Stimulated activated CD4-positive, alpha-beta T cell treated with anti-CD3 and anti-CD28 coated beads, Interleukin-2, amount 100 ng/mL, for 48 hours (primary cell): ENCODE data around the gene COL28A1.

Experiments used
- DNase-seq, 2 donors: peaks; one replicate each; pipeline ENCODE4 v3.0.0-alpha.2; 2020

COL28A1 gene

DNA sequence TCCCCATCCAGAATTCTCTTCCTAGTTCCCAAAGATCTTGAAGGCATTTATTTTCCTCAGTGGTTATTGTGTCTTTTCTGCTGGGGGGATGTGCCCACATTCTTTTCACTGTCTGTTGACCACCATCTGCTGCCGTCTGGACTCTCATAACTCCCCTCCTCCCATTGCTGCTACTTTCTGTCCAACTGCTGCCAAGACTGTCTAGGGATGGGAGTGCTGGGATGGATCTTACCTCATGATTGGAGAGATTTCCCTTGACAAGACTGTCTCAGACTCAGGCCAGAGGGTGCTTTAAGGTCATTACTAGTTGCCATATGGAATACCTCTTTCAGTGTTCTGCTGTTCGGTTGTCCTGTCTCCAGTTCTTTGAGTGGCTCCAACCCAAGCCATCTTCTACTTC lies 211.8 kb downstream of the COL28A1 start:
- no peak for DNase-seq

DNA sequence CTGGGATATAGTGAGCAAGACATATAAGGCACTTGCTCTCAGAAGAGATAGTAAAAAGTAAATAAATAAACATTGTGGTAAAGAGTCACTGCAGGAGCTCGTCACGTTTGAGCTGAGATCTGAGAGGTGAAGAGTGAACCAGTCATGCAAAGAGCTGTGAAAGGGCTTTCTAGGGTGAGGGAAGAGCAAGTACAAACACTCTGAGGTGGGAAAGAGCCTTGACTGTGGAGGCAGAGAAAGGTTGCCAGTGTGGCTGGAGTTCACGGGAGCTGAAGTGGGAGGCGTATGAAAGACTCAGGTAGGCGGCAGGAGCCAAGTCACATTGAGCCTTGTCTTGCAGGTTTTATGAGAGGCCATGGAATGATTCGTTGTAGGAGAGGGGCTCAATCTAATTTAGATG lies 212.3 kb downstream of the COL28A1 start:
- no peak for DNase-seq

DNA sequence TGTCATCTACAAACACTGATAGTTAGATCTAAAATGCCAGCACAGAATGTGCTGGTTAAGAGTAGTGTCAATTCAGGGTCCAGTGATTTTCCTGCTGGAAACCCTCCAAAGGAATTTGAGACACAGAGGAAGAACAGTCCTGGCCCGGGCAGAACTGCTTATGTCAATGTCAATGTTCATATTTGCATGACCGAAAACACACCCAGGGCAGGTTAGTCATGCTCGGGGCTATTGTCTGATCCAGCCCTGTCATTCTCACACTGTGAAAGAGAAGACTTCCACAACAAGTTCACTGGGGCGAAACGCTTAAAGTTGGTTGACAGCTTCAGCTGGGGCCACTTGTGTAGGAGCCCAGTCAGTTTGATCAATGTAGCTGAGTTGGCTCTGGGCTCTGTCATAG lies 214.0 kb downstream of the COL28A1 start:
- no peak for DNase-seq

DNA sequence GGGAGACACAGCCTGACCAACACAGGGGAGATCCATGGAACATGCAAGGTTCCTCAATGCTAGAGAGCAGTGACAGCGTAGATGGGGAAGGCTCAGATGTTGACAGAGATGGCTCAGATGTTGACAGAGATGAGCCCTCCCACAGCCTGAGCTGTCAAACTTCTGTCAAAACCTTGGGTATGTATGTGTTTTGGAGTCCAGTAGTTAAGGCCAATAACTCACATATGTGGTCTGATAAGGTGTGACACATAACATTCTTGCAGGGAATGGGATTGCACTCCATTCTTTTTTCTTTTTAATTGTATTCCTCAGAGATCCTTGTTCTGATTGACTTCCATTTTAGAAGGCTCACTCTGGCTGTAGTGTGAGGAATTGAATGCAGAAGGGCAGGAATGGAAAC lies 217.1 kb downstream of the COL28A1 start:
- no peak for DNase-seq

DNA sequence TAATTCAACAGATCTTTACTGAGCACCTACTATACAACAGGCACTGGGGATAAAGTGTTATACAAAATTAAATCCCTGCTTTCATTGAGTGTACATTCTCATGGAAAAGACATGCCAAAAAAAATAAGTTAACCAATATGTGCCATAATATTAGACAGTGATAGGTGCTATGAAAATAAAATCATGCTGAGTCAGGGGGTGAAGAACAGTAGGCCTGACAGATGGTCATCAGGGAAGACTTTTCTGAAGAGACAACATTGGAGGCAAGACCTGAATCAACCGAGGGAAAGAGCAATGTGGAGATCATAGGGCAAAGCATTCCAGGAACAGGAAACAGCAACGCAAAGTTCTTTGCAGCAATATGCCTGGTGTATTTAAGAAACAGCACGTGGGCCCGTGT lies 217.8 kb downstream of the COL28A1 start:
- no peak for DNase-seq

DNA sequence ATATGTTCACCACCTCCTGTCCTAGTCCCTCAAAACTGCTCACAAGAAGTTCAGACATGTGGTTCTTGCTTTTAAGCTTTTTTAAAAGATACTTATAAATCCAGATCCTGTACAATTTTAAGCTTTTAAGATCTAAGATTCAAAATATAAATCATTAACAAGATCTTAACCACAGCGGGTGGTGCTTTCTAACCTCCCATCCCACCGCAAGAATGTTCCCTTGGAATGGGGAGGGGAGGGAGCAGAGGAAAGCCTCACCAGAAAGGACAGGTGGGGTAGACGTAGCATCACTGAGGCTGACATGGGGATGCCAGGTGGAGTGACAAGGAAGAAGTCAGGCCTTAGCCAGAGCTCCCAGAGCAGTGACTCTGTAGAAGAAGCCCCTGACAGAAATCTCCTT lies 219.8 kb downstream of the COL28A1 start:
- DNase-seq: no peak

DNA sequence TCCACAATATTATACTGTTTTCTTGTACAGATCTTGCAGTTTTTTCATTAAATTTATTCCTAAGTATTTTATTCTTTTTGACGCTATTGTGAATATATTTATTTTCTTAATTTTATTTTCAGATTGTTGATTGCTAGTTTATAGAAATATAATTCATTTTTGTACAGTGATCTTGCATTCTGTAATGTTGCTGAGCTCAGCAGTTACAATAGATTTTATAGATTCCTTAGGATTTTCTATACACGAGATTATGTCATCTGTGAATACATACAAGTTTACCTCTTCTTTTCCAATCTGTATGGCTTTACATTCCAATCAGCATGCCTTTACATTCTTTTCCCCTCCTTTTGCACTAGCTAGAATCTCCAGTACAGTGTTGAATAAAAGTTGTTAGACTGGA lies 223.3 kb downstream of the COL28A1 start:
- no peak for DNase-seq

DNA sequence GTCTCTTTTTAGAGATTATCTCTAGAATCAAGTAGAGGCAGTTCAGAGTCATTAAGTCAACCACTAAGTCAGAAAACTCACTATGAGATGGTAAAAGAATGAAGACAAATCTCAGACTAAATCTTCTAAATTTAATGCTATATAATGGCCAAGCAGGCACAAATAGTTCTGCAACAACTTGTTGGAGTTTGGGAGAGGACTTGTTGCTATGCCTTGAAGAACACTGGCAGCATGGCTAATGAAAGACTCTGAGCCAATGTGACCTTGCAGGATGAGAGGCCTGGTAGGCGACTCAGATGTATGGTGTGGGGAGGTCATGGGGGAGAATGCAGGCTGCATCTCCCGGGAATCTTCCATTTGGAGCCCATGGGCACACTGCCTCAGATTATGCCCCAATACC lies 224.7 kb downstream of the COL28A1 start:
- DNase-seq: no peak

DNA sequence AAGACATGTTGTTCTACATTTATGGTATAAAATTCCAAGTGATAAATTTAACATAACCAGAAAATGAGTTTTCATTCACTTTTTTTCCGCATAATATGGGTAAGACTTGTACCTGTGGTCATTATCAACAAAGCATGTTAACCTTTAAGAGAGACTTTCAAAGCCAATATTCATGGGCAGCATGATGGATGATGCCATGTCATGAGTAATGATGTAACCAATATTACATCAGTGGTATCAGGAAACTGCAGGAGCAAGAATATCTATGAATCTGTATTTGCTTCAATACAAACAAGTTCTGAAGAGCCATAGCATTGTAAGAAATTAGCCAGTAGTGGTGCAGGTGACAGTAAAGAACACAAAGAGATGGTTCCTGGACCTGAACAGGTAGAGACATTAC lies 226.5 kb downstream of the COL28A1 start:
- DNase-seq: no peak
